ENCODE data around the gene SNX21. TPM values are rescaled to one million over a fixed set of nuclear protein-coding genes. Genes with fewer than 3 reads are reported as not detected.

SNX21 gene
- total and polyA plus RNA-seq, 2 donors (not counting 1 experiment from before 2014, with no cell fraction given): 2.2 to 2.4 TPM

DNA sequence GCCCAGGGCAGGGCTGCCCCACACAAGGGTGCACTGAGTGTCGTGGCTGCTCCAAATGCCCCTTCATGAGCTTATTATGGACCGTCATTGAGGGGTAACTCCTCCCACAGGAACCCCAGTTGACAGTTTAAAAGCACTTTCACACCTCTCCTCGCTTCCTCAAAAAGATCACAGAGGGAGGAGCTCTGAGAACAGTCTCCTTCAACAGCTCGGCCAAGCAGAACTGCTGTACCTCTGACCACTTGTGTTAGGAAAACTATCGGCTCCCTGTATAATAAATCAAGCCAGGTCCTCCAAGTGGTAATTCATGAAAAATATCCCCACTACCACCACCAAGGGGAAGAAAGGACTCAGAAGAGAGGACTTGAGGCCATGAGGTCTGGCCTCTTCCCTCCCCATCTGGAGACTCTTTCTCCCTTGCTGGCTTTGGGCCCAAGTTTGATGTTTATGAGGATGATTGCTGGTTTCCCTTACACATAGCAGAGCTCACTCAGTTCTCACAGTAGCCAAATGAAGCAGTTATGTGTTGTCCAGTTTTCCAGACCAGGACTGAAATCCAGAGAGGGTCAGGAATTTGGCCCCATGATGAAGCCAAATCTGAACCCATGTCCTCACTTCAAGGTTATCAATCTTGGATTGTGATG is 8.7 kb downstream of the SNX21 start:
- peak; percentile 73 for DNase-seq
- Mint-ChIP-seq H3K4me1 (peaks cover 18% of the 10 kb centered on the region), H3K4me3 (peak overlapping the region; percentile 33), H3K27ac (peak overlapping the region; percentile 79), H3K9me3 (ENCODE audit: insufficient read depth) (no peaks in the 10 kb centered on the region), H3K27me3 (no peaks in the 10 kb centered on the region)
- intact Hi-C loops (cut with micrococcal nuclease): no loop called here
- Histone ChIP-seq H3K9me3 (ENCODE audit: control extremely low read depth in 1 of 3, control insufficient read depth in 2 of 3, insufficient read depth in 1 of 3, low read length in 2 of 3) (no peaks in the 10 kb centered on the region), H3K27me3 (replicated peaks in 1 of 4; ENCODE audit: control extremely low read depth in 1 of 4, control insufficient read depth in 3 of 4, insufficient read depth in 4 of 4, low read length in 3 of 4) (no peaks in the 10 kb centered on the region), H2AFZ (ENCODE audit: insufficient read depth, low read depth, low read length, poor library complexity, severe bottlenecking) (peak overlapping the region; percentile 48), H4K20me1 (ENCODE audit: control insufficient read depth, insufficient read depth, low read length, poor library complexity, severe bottlenecking) (no peaks in the 10 kb centered on the region), H3K36me3 (replicated peaks in 1 of 2; ENCODE audit: control extremely low read depth in 1 of 2, control insufficient read depth in 1 of 2, extremely low read depth in 1 of 2, insufficient read depth in 2 of 2, low read length in 1 of 2) (peaks cover 13 to 50% of the 10 kb centered on the region in 2 experiments), H3K4me3 (ENCODE audit: control extremely low read depth in 1 of 5, extremely low read depth in 1 of 5, insufficient read depth in 1 of 5, low read depth in 2 of 5, low read length in 4 of 5) (peak overlapping the region in 1 of 5 experiments; percentile 20), H3K4me1 (ENCODE audit: control insufficient read depth in 2 of 2, insufficient read depth in 2 of 2, low read length in 2 of 2) (peaks cover 14 to 21% of the 10 kb centered on the region in 2 donors), H3K4me2 (replicated peaks; ENCODE audit: low read depth, low read length, poor library complexity, severe bottlenecking) (peak overlapping the region; percentile 60), H3K9ac (ENCODE audit: low read length) (peak overlapping the region; percentile 14), H3K27ac (ENCODE audit: low read length in 2 of 2) (peak overlapping the region; percentile 21 to 79), H3K79me2 (ENCODE audit: control insufficient read depth, insufficient read depth, low read length) (no peaks in the 10 kb centered on the region)
- no peak for TF ChIP-seq EZH2 (IDR thresholded peaks at IDR 0.05; ENCODE audit: borderline replicate concordance, insufficient read depth, low read depth, low read length, poor library complexity, severe bottlenecking)
- TF ChIP-seq, protein P1, sequence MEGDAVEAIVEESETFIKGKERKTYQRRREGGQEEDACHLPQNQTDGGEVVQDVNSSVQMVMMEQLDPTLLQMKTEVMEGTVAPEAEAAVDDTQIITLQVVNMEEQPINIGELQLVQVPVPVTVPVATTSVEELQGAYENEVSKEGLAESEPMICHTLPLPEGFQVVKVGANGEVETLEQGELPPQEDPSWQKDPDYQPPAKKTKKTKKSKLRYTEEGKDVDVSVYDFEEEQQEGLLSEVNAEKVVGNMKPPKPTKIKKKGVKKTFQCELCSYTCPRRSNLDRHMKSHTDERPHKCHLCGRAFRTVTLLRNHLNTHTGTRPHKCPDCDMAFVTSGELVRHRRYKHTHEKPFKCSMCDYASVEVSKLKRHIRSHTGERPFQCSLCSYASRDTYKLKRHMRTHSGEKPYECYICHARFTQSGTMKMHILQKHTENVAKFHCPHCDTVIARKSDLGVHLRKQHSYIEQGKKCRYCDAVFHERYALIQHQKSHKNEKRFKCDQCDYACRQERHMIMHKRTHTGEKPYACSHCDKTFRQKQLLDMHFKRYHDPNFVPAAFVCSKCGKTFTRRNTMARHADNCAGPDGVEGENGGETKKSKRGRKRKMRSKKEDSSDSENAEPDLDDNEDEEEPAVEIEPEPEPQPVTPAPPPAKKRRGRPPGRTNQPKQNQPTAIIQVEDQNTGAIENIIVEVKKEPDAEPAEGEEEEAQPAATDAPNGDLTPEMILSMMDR (IDR thresholded peaks at IDR 0.05): no peak
- WGBS (ENCODE audit: insufficient coverage): 0% methylated on average over 4 of the region's 5 CpGs
- ATAC-seq (ENCODE audit: low read depth): peak; percentile 96
- ChIA-PET POLR2A (interaction anchor here (0.6 to 1.6 kb wide), 4 partner anchors 9 to 93 kb away, joined by 3 to 5 read pairs (median 4); partner anchors contain the start of genes ACOT8, SNX21 and ZSWIM3), CTCF (interaction anchor here (0.9 to 1.7 kb wide), 7 partner anchors 9 to 128 kb away, joined by 3 to 5 read pairs (median 4); partner anchors contain the start of gene ZSWIM1)

DNA sequence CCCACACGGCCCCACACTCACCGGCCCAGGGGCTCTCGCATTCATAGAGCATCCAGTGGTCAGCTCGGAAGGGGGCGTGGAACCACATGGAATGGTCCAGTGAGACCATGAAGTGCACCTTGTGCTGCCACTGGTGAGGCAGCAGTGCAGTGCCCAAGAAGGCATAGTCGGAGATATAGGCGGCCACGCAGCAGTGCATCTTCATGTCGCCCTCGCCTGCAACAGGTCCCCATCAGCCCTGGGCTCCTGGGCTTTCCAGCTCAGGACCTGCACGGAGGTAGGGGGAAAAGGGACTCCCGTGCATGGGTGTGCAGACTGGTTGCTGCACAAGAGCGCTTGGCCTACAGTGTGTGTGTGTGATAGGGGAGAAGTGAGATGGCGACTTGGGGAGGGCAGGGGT is 9.9 kb downstream of the SNX21 start:
- DNase-seq (no peak), ATAC-seq (ENCODE audit: low read depth) (no peak)
- TF ChIP-seq EZH2 (IDR thresholded peaks at IDR 0.05; ENCODE audit: borderline replicate concordance, insufficient read depth, low read depth, low read length, poor library complexity, severe bottlenecking): no peak
- TF ChIP-seq, protein P1 (IDR thresholded peaks at IDR 0.05): no peak
- Histone ChIP-seq H3K4me3 (ENCODE audit: control extremely low read depth in 1 of 5, extremely low read depth in 1 of 5, insufficient read depth in 1 of 5, low read depth in 2 of 5, low read length in 4 of 5) (no peak overlapping the region), H3K9ac (ENCODE audit: low read length) (no peak overlapping the region), H3K4me1 (ENCODE audit: control insufficient read depth in 2 of 2, insufficient read depth in 2 of 2, low read length in 2 of 2) (peaks cover 14 to 21% of the 10 kb centered on the region in 2 donors), H3K9me3 (ENCODE audit: control extremely low read depth in 1 of 3, control insufficient read depth in 2 of 3, insufficient read depth in 1 of 3, low read length in 2 of 3) (no peaks in the 10 kb centered on the region), H4K20me1 (ENCODE audit: control insufficient read depth, insufficient read depth, low read length, poor library complexity, severe bottlenecking) (no peaks in the 10 kb centered on the region), H3K36me3 (replicated peaks in 1 of 2; ENCODE audit: control extremely low read depth in 1 of 2, control insufficient read depth in 1 of 2, extremely low read depth in 1 of 2, insufficient read depth in 2 of 2, low read length in 1 of 2) (peaks cover 13 to 57% of the 10 kb centered on the region in 2 experiments), H3K27ac (ENCODE audit: low read length in 2 of 2) (no peak overlapping the region), H2AFZ (ENCODE audit: insufficient read depth, low read depth, low read length, poor library complexity, severe bottlenecking) (no peak overlapping the region), H3K27me3 (replicated peaks in 1 of 4; ENCODE audit: control extremely low read depth in 1 of 4, control insufficient read depth in 3 of 4, insufficient read depth in 4 of 4, low read length in 3 of 4) (no peaks in the 10 kb centered on the region), H3K79me2 (ENCODE audit: control insufficient read depth, insufficient read depth, low read length) (no peaks in the 10 kb centered on the region), H3K4me2 (replicated peaks; ENCODE audit: low read depth, low read length, poor library complexity, severe bottlenecking) (no peak overlapping the region)
- H3K27ac Mint-ChIP-seq: no peak overlapping the region
- no peaks in the 10 kb centered on the region for H3K9me3 Mint-ChIP-seq (ENCODE audit: insufficient read depth)
- 97% methylated on average over 13 of the region's 14 CpGs for WGBS (ENCODE audit: insufficient coverage)
- H3K27me3 Mint-ChIP-seq: no peaks in the 10 kb centered on the region
- H3K4me3 Mint-ChIP-seq: no peak overlapping the region
- ChIA-PET POLR2A (no interaction called here), CTCF (no interaction called here)
- intact Hi-C loops (cut with micrococcal nuclease): no loop called here
- H3K4me1 Mint-ChIP-seq: peaks cover 18% of the 10 kb centered on the region
